Fibroblast of the conjunctiva (primary cell): ENCODE data around the gene IRF5.
"Not testable (repeated sequence)": the region's sequence is repeated elsewhere in the genome, so short reads cannot be mapped to it uniquely, and the experiment has no call there.

Experiments
- DNase-seq: peaks from one replicate; pipeline ENCODE4 v3.0.0-alpha.2; 2010; ENCODE audit warnings: low read depth

The IRF5 gene

DNA sequence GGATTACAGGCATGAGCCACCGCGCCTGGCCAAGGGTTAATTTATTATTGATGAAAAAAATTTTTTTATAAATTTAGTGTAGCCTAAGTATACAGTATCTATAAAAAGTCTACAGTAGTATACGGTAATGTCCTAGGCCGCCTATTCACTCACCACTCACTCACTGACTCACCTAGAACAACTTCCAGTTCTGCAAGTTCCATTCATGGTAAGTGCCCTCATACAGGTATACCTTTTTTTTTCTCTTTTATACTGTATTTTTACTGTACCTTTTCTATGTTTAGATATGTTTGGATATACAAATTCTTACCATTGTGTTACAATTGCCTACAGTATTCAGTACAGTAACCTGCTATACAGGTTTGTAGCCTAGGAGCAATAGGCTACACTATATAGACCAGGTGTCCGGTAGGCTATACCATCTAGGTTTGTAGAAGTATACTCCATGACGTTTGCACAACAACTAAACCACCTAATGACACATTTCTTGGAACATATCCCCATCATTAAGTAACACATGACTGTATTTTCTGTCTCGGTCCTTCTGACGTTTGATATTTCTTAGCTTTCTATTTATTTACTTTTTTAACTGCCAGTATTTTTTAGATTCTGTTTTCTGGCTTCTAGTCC, 23.4 kb downstream of the IRF5 start:
- DNase-seq = no peak

DNA sequence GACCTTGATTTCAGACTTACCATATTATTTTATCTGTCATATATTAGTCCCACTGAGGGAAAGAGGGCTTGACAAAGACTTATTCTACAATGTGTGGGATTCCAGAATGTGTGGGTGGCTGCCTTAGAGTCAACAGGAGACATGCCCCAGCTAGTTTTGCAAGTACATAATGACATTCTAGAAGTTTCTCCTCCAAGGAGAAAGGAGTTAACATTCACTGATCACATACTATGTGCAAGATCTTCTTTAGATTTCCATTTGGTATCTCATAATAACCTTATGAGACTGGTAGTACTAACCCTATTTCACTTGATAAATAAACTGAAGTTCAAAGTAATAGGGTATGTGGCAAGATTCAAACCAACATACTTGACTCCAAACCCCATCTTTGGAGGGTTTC, 25.2 kb downstream of the IRF5 start:
- DNase-seq = no peak

DNA sequence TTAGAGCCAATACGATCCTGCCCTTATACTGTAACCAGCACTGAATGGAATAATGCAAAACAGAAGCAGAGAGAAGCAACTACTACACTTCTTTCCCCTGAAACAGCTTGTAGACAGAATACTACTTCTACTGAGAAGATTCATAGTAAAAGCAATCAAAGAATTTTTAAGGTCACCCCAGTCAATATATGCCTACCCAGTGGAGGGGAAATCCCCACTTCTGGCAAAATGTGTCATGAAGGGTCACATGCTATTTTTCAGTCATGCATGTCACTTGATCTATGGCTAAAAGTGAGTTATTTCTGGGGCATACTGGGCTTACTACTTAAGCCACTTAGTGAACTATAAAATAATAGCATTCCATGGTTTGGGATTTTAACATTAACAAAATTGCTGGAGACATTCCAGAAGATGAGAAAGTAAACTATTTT, 25.6 kb downstream of the IRF5 start:
- no peak for DNase-seq

DNA sequence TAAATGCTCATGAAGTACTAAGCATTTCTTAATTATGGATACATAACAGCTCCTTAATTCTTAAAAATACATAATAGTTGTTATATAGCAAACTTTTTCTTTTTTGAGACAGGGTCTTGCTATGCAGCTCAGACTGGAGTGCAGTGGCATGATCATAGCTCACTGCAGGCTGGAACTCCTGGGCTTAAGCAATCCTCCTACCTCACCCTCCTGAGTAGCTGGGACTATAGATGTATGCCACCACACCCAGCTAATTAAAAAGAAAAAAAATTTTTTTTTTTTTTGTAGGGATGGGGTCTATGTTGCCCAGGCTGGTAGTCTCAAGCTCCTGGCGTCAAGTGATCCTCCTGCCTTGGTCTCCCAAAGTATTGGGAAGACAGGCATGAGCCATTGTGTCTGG, 30.9 kb downstream of the IRF5 start:
- no peak for DNase-seq

DNA sequence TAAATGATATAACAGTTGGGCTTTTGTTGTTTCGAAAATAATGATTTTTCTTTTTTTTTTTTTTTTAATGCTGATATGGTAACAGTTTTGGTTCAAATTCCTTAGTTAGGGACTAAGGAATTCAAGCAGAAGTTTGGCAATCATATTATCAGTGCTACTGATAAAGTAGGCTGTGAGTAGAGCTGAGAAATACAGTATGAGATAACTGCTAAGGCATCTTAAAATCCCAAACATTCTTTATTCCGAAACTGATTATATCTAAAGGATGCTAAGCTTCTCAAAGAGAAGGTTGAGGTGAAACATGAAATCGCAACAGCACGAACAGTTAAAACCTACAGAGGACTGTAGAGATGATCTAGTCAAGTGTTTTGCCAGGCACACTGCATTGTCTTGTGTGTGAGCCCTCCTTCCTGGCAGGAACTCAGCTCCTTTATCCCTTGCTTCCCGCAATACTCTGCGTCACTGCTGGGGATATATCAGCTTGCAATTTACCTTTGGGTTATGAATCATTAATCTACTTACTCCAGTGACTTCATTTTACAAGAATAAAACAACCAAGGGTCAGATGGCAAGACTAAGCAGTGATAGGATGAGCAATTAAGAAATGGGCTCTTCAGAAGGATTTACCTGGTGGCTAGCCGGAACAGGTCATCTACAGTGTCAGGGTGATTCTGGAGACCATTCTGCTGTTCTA, 36.7 kb downstream of the IRF5 start:
- DNase-seq = no peak

DNA sequence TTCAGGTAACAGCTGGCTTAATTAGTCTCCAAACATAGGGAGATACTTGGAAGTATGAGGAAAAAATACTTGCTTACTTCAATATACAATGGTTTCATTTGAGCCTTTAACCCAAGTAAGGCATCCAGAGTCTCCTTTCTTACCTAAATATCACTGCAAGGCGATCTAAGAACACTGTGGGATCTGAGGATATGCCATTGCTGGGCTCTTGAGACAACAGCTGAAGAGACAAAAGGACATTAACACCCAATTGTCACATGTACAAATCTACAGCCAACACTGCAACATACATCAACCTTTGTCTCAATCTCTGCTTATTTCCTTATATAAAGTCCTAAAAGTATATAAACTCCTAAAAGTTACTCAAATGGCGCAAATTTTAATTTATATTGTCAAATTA, 44.4 kb downstream of the IRF5 start:
- no peak for DNase-seq

DNA sequence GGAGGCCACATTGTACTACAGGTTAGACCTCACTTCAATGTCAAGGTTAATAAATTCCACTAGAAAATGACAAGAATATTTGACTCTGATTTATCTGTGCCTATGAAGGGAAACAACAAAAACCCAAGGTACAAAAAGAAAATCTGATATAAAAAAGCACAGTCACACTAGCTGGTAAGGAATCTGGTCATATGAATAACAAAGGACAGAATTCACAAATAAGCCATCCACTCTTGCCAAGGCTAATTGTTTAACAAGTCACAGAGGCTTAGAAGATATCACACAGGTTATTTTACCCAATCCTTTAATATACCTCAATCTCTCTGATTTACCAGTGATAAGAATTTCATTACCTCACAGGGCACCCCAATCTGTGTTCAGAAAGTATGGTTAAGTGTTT, 47.9 kb downstream of the IRF5 start:
- no peak for DNase-seq

DNA sequence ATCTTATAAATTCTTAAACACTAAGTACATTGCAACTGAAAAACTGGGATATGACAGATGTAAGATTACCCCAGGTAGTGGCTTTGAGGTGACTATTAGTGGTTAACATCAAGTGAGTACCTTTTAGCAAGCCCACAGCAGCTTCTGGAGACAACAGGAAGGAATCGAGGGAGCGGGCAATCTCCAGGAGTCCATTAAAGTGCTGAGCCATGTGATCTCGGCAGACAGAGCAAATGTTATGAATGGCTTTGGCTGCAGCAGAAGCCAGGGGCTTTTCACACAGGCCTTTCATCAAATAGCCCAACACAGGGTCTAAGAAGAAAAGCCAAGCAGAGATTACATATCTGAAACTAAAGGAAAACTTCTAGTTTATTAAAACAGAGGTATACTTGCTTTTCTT, 48.9 kb downstream of the IRF5 start:
- no peak for DNase-seq

DNA sequence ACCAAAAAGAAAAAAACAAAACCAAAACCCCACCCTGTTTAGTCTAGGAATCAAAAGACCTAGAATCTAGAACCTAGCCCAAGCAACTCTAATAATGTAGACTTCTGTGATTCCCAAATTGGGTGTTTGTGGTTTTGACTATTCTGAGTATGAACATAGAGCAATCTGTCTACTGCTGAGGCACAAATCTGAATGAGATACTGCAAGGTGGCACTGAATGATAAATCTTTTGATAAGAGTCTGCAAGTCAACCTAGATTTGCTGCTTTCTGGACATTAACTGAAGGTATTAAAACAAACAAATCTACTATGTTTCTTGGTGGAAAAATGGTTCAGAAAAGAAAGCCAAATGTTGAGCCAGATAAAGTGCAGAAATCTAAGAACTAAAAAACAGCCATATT, 50.6 kb downstream of the IRF5 start:
- no peak for DNase-seq

DNA sequence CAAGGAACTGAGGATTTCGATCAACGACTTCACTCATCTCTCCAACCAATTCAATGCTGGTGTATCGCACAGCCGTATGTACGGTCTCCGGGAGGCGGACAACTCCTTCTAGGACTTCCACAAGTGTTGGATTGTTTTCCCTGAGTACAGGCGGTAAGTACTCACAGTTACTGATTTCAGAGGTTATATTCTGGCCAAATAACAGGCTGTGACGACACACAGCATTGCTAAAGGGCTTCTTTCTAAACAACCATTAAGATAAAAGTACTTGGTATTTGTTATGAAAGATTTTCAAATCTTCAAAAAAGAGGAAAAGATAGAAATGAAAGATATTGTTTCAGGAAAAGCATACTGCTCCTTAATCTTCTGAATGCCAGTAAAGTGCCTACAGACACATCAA, 52.2 kb downstream of the IRF5 start:
- no peak for DNase-seq

DNA sequence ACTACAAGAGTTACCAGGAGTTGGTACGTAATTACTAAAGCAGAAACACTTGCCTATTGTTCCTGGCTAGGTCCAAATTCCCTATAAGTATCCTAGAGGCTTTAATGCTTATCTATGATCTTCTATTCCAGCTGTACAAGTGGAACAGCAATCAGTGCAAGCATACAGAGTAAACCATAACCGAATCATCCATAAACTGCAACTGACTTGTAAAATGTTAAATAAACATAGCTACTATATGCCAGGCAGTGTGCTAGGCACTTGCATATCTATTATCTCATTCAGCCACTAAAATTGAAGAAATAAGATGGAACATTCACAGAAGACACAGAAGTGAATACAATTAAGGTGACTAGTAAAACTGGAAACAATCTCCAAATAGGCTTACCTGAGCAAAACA, 55.7 kb downstream of the IRF5 start:
- DNase-seq = no peak

DNA sequence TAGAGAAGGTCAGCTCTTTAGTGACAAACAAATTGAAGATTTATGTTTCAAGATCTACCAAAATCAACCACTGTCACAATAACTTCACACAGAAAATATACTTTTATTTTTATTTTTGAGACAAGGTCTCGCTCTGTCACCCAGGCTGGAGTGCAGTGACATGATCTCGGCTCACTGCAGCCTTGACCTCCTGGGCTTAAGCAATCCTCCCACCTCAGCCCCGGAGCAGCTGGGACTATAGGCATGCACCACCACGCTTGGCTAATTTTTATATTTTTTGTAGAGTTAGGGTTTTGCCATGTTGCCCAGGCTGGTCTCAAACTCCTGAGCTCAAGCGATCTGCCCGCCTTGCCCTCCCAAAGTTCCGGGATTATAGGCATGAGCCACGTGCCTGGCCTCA, 56.8 kb downstream of the IRF5 start:
- DNase-seq = not testable (repeated sequence)

DNA sequence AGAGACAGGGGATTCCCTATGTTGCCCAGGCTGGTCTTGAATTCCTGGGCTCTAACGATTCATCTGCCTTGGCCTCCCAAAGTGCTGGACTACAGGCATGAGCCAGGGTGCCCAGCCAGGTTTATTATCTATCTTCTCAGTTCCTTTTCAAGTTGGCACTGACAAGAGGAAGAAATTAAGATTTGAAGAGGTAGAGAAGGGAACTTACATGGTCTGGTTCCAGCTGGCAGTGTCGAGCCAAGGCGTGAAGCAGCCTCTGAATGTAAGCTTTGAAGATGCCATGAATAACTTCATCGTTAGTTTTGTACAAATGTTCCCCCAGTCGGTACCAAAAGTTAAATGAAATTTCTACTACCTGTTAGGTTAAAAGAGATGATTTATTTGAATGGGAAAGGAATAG, 59.5 kb downstream of the IRF5 start:
- DNase-seq = no peak
